ENCODE measurements around the gene ILK. TPM values are rescaled to one million over a fixed set of nuclear protein-coding genes. Genes with fewer than 3 reads are reported as not detected.

Gene ILK
- total RNA-seq, 4 donors from 2014 or later = 101 to 144 (median 121) TPM

- Histone ChIP-seq H3K4me1 (peaks cover 11 to 41% of the 10 kb centered on the region in 2 donors), H3K27ac (peak overlapping the region in 1 of 3 donors; percentile 23), H3K27me3 (no peaks in the 10 kb centered on the region), H3K9me3 (no peaks in the 10 kb centered on the region), H3K36me3 (no peaks in the 10 kb centered on the region), H3K4me3 (replicated peaks in 1 of 3) (no peak overlapping the region)
- intact Hi-C loops (cut with DNase I) = no loop called here
- TF ChIP-seq POLR2A (IDR thresholded peaks at IDR 0.05) (no peak), CTCF (IDR thresholded peaks at IDR 0.05) (no peak)
- no peak for DNase-seq
- 81 to 83% methylated on average over 1 of the region's 1 CpG for WGBS, 2 donors
Observed at GRCh38 chr11:6634534-6634933, 31.0 kb downstream of the ILK start.

- Histone ChIP-seq H3K4me3 (replicated peaks in 1 of 3) (no peak overlapping the region), H3K27me3 (no peaks in the 10 kb centered on the region), H3K27ac (peak overlapping the region in 1 of 3 donors; percentile 23), H3K4me1 (peaks cover 11 to 41% of the 10 kb centered on the region in 2 donors), H3K36me3 (no peaks in the 10 kb centered on the region), H3K9me3 (no peaks in the 10 kb centered on the region)
- DNase-seq = peak in 1 of 2 donors; percentile 30
- TF ChIP-seq CTCF (IDR thresholded peaks at IDR 0.05) = no peak
- no peak for TF ChIP-seq POLR2A (IDR thresholded peaks at IDR 0.05)
- WGBS, 2 donors = 56 to 63% methylated on average over 9 to 10 of the region's 10 CpGs
- intact Hi-C loops (cut with DNase I) = no loop called here
Observed at GRCh38 chr11:6635082-6635932, 31.7 kb downstream of the ILK start.

- WGBS, 2 donors = 92 to 94% methylated on average over 3 of the region's 3 CpGs
- TF ChIP-seq CTCF (IDR thresholded peaks at IDR 0.05) (no peak), POLR2A (IDR thresholded peaks at IDR 0.05) (no peak)
- Histone ChIP-seq H3K4me3 (replicated peaks in 1 of 3) (no peak overlapping the region), H3K4me1 (peaks cover 11 to 34% of the 10 kb centered on the region in 2 donors), H3K27ac (no peak overlapping the region), H3K9me3 (no peaks in the 10 kb centered on the region), H3K27me3 (no peaks in the 10 kb centered on the region), H3K36me3 (no peaks in the 10 kb centered on the region)
- intact Hi-C loops (cut with DNase I) = no loop called here
- DNase-seq = no peak
Observed at GRCh38 chr11:6636480-6636879, 32.9 kb downstream of the ILK start.

GRCh38 chr11:6637871-6638270, 34.3 kb downstream of the ILK start:
- intact Hi-C loops (cut with DNase I) = no loop called here
- whole genome bisulfite sequencing, 2 donors = 29 to 41% methylated on average over 3 of the region's 3 CpGs
- Histone ChIP-seq H3K4me3 (replicated peaks in 1 of 3) (no peak overlapping the region), H3K27ac (no peak overlapping the region), H3K27me3 (no peaks in the 10 kb centered on the region), H3K9me3 (no peaks in the 10 kb centered on the region), H3K36me3 (no peaks in the 10 kb centered on the region), H3K4me1 (peaks cover 11 to 34% of the 10 kb centered on the region in 2 donors)
- DNase-seq = peak; percentile 54 to 61
- TF ChIP-seq CTCF (IDR thresholded peaks at IDR 0.05) (no peak), POLR2A (IDR thresholded peaks at IDR 0.05) (no peak)

- intact Hi-C loops (cut with DNase I) = no loop called here
- 85 to 92% methylated on average over 4 of the region's 4 CpGs for WGBS, 2 donors
- Histone ChIP-seq H3K36me3 (no peaks in the 10 kb centered on the region), H3K27me3 (no peaks in the 10 kb centered on the region), H3K9me3 (no peaks in the 10 kb centered on the region), H3K4me1 (peaks cover 11 to 34% of the 10 kb centered on the region in 2 donors), H3K27ac (no peak overlapping the region), H3K4me3 (replicated peaks in 1 of 3) (no peak overlapping the region)
- DNase-seq = no peak
- TF ChIP-seq POLR2A (IDR thresholded peaks at IDR 0.05) = no peak
Observed at GRCh38 chr11:6638429-6638828, 34.9 kb downstream of the ILK start.

Data from thyroid gland (tissue), 4 donors.